SK-N-SH treated with all-trans-retinoic acid at 6 μM for 48 hours (cell line): ENCODE results near the gene ANKDD1B.
A peak's percentile ranks its signal among the peaks of the same experiment; 100 is the strongest.

ENCODE experiments used
- ATAC-seq: fragments of 200-7000 bp; cut with Tn5 transposase; 3 replicates; pipeline ENCODE4 v1.9.1; 2020; ENCODE audit warnings: mild to moderate bottlenecking, moderate library complexity
- CSDC2 ChIP-seq: fragments of 250-450 bp; sonication (Bioruptor Pico); IDR thresholded peaks from 2 replicates; pipeline ENCODE4 v1.5.0; 2020; ENCODE audit warnings: mild to moderate bottlenecking, moderate library complexity
- ESRRG ChIP-seq: fragments of 250-450 bp; sonication (Bioruptor Pico); IDR thresholded peaks from 2 replicates; pipeline ENCODE4 v1.6.1; 2021; ENCODE audit warnings: mild to moderate bottlenecking
- GLIS3 ChIP-seq: fragments of 250-450 bp; sonication (Bioruptor Pico); IDR thresholded peaks from 2 replicates; pipeline ENCODE4 v1.5.0; 2020; ENCODE audit warnings: mild to moderate bottlenecking, moderate library complexity
- ISL1 ChIP-seq: fragments of 250-450 bp; sonication (Bioruptor Pico); IDR thresholded peaks from 2 replicates; pipeline ENCODE4 v2.1.2; 2022; ENCODE audit warnings: mild to moderate bottlenecking, moderate library complexity
- OSR1 ChIP-seq: fragments of 250-450 bp; sonication (Bioruptor Pico); IDR thresholded peaks from 2 replicates; pipeline ENCODE4 v1.8.0; 2022; ENCODE audit warnings: moderate library complexity, mild to moderate bottlenecking, inconsistent platforms
- PPARA ChIP-seq: fragments of 250-450 bp; sonication (Bioruptor Pico); IDR thresholded peaks from 2 replicates; pipeline ENCODE4 v1.5.0; 2020; ENCODE audit warnings: mild to moderate bottlenecking, borderline replicate concordance
- RARB ChIP-seq: fragments of 250-450 bp; sonication (Bioruptor Pico); IDR thresholded peaks from 2 replicates; pipeline ENCODE4 v1.8.0; 2021; ENCODE audit warnings: mild to moderate bottlenecking, moderate library complexity
- SNAI2 ChIP-seq: fragments of 250-450 bp; sonication (Bioruptor Pico); IDR thresholded peaks from 2 replicates; pipeline ENCODE4 v1.5.0; 2020; ENCODE audit warnings: mild to moderate bottlenecking, moderate library complexity
- TCF4 ChIP-seq: fragments of 250-450 bp; sonication (Bioruptor Pico); IDR thresholded peaks from 2 replicates; pipeline ENCODE4 v1.8.0; 2021; ENCODE audit warnings: mild to moderate bottlenecking, moderate library complexity, borderline replicate concordance
- TOX ChIP-seq: fragments of 250-450 bp; sonication (Bioruptor Pico); IDR thresholded peaks from 2 replicates; pipeline ENCODE4 v1.8.0; 2021; ENCODE audit warnings: mild to moderate bottlenecking, moderate library complexity, borderline replicate concordance
- ZC3H10 ChIP-seq: fragments of 250-450 bp; sonication (Bioruptor Pico); IDR thresholded peaks from 2 replicates; pipeline ENCODE4 v1.5.1; 2021; ENCODE audit warnings: mild to moderate bottlenecking, moderate library complexity
- ZFP3 ChIP-seq: fragments of 250-450 bp; sonication (Bioruptor Pico); IDR thresholded peaks from 2 replicates; pipeline ENCODE4 v1.5.0; 2020; ENCODE audit warnings: mild to moderate bottlenecking, moderate library complexity
- ZFP30 ChIP-seq: fragments of 450-650 bp; formaldehyde crosslinking; IDR thresholded peaks from 2 replicates; pipeline ENCODE4 v1.5.0; 2022; ENCODE audit warnings: mild to moderate bottlenecking, moderate library complexity
- ZNF565 ChIP-seq: fragments of 450-650 bp; formaldehyde crosslinking; conservative IDR thresholded peaks from 2 replicates; pipeline ENCODE4 v1.5.0; 2020; ENCODE audit warnings: low read depth, mild to moderate bottlenecking, moderate library complexity
- ZNF70 ChIP-seq: fragments of 450-650 bp; formaldehyde crosslinking; IDR thresholded peaks from 2 replicates; pipeline ENCODE4 v1.5.0; 2020; ENCODE audit warnings: mild to moderate bottlenecking, moderate library complexity
- ZNF8 ChIP-seq: fragments of 450-650 bp; formaldehyde crosslinking; IDR thresholded peaks from 2 replicates; pipeline ENCODE4 v1.5.0; 2020; ENCODE audit warnings: mild to moderate bottlenecking, moderate library complexity
- TF ChIP-seq, protein P1 (sequence below): fragments of 250-450 bp; sonication (Bioruptor Pico); IDR thresholded peaks from 2 replicates; pipeline ENCODE4 v1.8.0; 2020; ENCODE audit warnings: mild to moderate bottlenecking, moderate library complexity, borderline replicate concordance
- TF ChIP-seq, protein P2 (sequence below): fragments of 250-450 bp; sonication (Bioruptor Pico); IDR thresholded peaks from 2 replicates; pipeline ENCODE4 v1.5.0; 2020; ENCODE audit warnings: mild to moderate bottlenecking, moderate library complexity
- TF ChIP-seq, protein P3 (sequence below): fragments of 250-450 bp; sonication (Bioruptor Pico); IDR thresholded peaks from 2 replicates; pipeline ENCODE4 v1.5.1; 2021; ENCODE audit warnings: mild to moderate bottlenecking, moderate library complexity

The ANKDD1B gene

DNA sequence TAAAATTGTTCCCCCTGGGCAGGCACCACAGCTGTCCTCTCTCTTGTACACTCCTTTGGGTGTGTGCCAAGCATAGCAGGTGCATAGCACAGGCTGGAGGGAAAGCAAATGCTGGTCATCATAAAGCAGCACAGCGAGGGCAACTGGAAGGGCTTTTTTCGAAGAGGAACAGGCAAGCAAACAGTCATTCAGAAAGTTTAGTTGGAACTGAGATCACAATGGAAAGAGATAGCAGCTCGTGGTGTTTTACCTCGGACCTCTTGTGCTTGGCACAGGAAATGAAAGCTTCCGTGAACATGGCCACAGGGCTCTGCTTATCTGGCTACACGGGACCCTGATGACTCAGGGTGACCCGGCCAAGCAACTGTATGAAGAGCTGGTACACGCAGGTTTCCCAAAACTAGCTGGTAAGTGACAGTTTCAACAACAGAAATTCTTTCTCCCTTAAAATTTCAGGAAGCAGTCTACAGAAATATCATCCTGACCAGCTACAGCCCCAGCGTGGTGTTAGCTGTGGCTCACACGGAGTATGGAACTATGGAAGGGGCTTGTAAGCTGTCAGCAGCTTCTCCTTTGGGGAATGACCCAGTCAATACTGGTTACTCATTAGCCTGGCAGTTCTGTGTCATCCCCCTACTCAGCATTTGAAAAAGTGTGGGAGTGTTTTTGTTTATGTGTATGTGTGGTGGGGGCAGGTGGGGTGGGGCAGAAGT lies 57.9 kb downstream of the ANKDD1B start:
- peak; percentile 59 for ATAC-seq
- no peak for TF ChIP-seq TCF4 (CRISPR knock-in tag)
- peak; percentile 93 for TF ChIP-seq SNAI2 (CRISPR knock-in tag)

DNA sequence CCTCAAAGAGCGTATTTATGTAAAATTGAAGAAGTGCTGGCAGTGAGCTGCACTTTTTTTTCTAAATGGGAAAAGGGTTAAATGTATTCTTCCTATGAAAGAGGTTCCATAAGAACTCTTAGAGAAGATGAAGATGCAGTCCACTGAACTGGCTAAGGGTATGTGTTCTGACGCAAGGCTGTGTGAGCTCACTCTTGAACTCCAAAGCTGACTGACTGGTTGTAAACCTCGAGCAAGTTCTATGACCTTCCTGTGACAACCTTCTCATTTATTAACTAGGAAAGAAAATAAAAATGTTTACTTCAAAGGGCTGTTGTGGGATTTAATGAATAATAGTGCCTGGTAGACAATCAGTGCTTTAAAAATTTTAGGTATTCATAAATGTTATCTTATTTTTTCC lies 59.3 kb downstream of the ANKDD1B start:
- ATAC-seq = no peak
- TF ChIP-seq RARB (CRISPR knock-in tag) = no peak
- TF ChIP-seq, protein P1, sequence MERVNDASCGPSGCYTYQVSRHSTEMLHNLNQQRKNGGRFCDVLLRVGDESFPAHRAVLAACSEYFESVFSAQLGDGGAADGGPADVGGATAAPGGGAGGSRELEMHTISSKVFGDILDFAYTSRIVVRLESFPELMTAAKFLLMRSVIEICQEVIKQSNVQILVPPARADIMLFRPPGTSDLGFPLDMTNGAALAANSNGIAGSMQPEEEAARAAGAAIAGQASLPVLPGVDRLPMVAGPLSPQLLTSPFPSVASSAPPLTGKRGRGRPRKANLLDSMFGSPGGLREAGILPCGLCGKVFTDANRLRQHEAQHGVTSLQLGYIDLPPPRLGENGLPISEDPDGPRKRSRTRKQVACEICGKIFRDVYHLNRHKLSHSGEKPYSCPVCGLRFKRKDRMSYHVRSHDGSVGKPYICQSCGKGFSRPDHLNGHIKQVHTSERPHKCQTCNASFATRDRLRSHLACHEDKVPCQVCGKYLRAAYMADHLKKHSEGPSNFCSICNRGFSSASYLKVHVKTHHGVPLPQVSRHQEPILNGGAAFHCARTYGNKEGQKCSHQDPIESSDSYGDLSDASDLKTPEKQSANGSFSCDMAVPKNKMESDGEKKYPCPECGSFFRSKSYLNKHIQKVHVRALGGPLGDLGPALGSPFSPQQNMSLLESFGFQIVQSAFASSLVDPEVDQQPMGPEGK (CRISPR knock-in tag) = no peak
- no peak for TF ChIP-seq ZFP30 (CRISPR knock-in tag)
- TF ChIP-seq, protein P2, sequence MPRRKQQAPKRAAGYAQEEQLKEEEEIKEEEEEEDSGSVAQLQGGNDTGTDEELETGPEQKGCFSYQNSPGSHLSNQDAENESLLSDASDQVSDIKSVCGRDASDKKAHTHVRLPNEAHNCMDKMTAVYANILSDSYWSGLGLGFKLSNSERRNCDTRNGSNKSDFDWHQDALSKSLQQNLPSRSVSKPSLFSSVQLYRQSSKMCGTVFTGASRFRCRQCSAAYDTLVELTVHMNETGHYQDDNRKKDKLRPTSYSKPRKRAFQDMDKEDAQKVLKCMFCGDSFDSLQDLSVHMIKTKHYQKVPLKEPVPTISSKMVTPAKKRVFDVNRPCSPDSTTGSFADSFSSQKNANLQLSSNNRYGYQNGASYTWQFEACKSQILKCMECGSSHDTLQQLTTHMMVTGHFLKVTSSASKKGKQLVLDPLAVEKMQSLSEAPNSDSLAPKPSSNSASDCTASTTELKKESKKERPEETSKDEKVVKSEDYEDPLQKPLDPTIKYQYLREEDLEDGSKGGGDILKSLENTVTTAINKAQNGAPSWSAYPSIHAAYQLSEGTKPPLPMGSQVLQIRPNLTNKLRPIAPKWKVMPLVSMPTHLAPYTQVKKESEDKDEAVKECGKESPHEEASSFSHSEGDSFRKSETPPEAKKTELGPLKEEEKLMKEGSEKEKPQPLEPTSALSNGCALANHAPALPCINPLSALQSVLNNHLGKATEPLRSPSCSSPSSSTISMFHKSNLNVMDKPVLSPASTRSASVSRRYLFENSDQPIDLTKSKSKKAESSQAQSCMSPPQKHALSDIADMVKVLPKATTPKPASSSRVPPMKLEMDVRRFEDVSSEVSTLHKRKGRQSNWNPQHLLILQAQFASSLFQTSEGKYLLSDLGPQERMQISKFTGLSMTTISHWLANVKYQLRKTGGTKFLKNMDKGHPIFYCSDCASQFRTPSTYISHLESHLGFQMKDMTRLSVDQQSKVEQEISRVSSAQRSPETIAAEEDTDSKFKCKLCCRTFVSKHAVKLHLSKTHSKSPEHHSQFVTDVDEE = no peak
- no peak for TF ChIP-seq GLIS3 (CRISPR knock-in tag)
- no peak for TF ChIP-seq ZFP3 (CRISPR knock-in tag)
- TF ChIP-seq, protein P3, sequence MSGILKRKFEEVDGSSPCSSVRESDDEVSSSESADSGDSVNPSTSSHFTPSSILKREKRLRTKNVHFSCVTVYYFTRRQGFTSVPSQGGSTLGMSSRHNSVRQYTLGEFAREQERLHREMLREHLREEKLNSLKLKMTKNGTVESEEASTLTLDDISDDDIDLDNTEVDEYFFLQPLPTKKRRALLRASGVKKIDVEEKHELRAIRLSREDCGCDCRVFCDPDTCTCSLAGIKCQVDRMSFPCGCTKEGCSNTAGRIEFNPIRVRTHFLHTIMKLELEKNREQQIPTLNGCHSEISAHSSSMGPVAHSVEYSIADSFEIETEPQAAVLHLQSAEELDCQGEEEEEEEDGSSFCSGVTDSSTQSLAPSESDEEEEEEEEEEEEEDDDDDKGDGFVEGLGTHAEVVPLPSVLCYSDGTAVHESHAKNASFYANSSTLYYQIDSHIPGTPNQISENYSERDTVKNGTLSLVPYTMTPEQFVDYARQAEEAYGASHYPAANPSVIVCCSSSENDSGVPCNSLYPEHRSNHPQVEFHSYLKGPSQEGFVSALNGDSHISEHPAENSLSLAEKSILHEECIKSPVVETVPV (CRISPR knock-in tag) = no peak
- TF ChIP-seq SNAI2 (CRISPR knock-in tag) = no peak
- TF ChIP-seq OSR1 (CRISPR knock-in tag) = no peak
- TF ChIP-seq PPARA = no peak
- TF ChIP-seq ZNF565 (CRISPR knock-in tag) = no peak
- TF ChIP-seq ZNF70 (CRISPR knock-in tag) = no peak
- no peak for TF ChIP-seq ESRRG (CRISPR knock-in tag)
- no peak for TF ChIP-seq CSDC2 (CRISPR knock-in tag)
- TF ChIP-seq ZNF8 (CRISPR knock-in tag) = no peak

DNA sequence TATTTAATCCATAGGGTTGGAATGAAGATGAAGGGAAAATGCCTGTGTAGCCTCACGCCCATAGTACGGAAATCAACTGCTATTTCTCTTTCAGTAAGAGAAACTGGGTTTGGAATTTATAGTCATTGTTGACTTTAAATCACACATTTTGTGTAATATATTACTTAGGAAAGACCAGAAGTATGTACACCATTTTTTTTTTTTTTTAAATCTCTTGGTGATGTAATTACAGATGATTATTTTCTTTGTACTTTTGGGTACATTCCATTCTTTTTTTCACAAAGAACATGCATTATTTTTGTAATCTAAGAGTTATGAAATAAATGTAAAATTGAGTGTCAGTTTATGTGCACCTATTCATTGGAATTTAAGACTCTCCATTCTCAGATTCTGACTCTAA lies 60.3 kb downstream of the ANKDD1B start:
- no peak for ATAC-seq
- TF ChIP-seq CSDC2 (CRISPR knock-in tag) (no peak), ISL1 (CRISPR knock-in tag) (no peak), TOX (no peak), TCF4 (CRISPR knock-in tag) (no peak), ZFP3 (CRISPR knock-in tag) (no peak), ZC3H10 (CRISPR knock-in tag) (no peak), GLIS3 (CRISPR knock-in tag) (no peak), ZFP30 (CRISPR knock-in tag) (no peak), OSR1 (CRISPR knock-in tag) (no peak), PPARA (no peak)
- TF ChIP-seq, protein P1 (CRISPR knock-in tag) = no peak
- TF ChIP-seq, protein P2 = no peak
- TF ChIP-seq, protein P3 (CRISPR knock-in tag) = no peak
